Endothelial cell of umbilical vein (primary cell): ENCODE results near the gene ADGRD2. TPM values are rescaled to one million over a fixed set of nuclear protein-coding genes. Genes with fewer than 3 reads are reported as not detected.

ENCODE experiments used
- BruUV-seq: library from RNA; stranded (reverse); fragments of 400-500 nt; replicated peaks from 2 replicates; lab custom pipeline; 2021; lab: Mats Ljungman, UMichigan
- CTCF ChIA-PET: fragments of 300-600, 350-600 bp; sonication (Branson Sonifier 250); formaldehyde crosslinking; loops from one replicate; lab custom pipeline; 2021; ENCODE audit warnings: antibody characterized with exemption, inconsistent platforms; lab: Charles Lee
- POLR2A ChIA-PET: fragments of 300-600, 350-600 bp; sonication (Branson Sonifier 250); formaldehyde crosslinking; loops from one replicate; lab custom pipeline; 2021; ENCODE audit warnings: antibody characterized with exemption, inconsistent platforms; lab: Charles Lee
- DNase-seq: peaks from one replicate; pipeline ENCODE4 v3.0.0-alpha.2; 2011; ENCODE audit warnings: low read depth, low spot score
- FAIRE-seq: peaks from 2 replicates; lab custom pipeline; 2011; peaks lifted over from hg19 to GRCh38; lab: Jason Lieb, UNC
- H2AFZ ChIP-seq: 2 replicates; pipeline ENCODE4 v1.6.0; 2012; ENCODE audit warnings: low read depth, low read length, control low read depth, inconsistent platforms
- H3K27ac ChIP-seq: 2 replicates; pipeline ENCODE4 v1.5.1; 2011; ENCODE audit warnings: low read depth, mild to moderate bottlenecking, control low read depth, low read length, moderate library complexity; ENCODE audit not compliant: insufficient read depth
- H3K27me3 ChIP-seq, 2 experiments: 2 replicates each; pipeline versions ENCODE4 v1.6.0 to v1.6.1; 2011; ENCODE audit warnings: low read length in 2 of 2, mixed read lengths in 1 of 2; ENCODE audit not compliant: control insufficient read depth in 2 of 2, insufficient read depth in 2 of 2
- H3K36me3 ChIP-seq, 2 experiments: 2 replicates in 1 of 2; 3 replicates in 1 of 2; pipeline ENCODE4 v1.5.1; 2011; ENCODE audit warnings: low read length in 2 of 2, mild to moderate bottlenecking in 1 of 2, moderate library complexity in 1 of 2; ENCODE audit not compliant: control insufficient read depth in 2 of 2, insufficient read depth in 2 of 2; ENCODE audit errors: extremely low read depth in 1 of 2
- H3K4me1 ChIP-seq: 3 replicates; pipeline ENCODE4 v1.5.1; 2011; ENCODE audit warnings: mild to moderate bottlenecking, low read length; ENCODE audit not compliant: control insufficient read depth, insufficient read depth; ENCODE audit errors: extremely low read depth
- H3K4me2 ChIP-seq: 2 replicates; pipeline ENCODE4 v1.6.1; 2011; ENCODE audit warnings: low read length, control low read depth, mixed read lengths; ENCODE audit not compliant: insufficient read depth
- H3K4me3 ChIP-seq, 3 experiments: fragments of 200-600 bp in 1 of 3; sonication (generic), shearing (Covaris generic) in 1 of 3; replicated peaks in 1 of 3; 2 replicates each; pipeline ENCODE4 v1.5.1; 2011 to 2016; ENCODE audit warnings: control low read depth in 3 of 3, low read length in 3 of 3, mild to moderate bottlenecking in 2 of 3, inconsistent platforms in 1 of 3, low read depth in 1 of 3, moderate library complexity in 1 of 3; ENCODE audit not compliant: insufficient read depth in 1 of 3
- H3K79me2 ChIP-seq: 2 replicates; pipeline ENCODE4 v1.6.0; 2012; ENCODE audit warnings: low read length, inconsistent platforms; ENCODE audit not compliant: control insufficient read depth, insufficient read depth
- H3K9ac ChIP-seq: replicated peaks from 2 replicates; pipeline ENCODE3; 2011; ENCODE audit warnings: low read length, control low read depth; ENCODE audit not compliant: insufficient read depth; ENCODE audit errors: extremely low read depth
- H3K9me1 ChIP-seq: replicated peaks from 3 replicates; pipeline ENCODE4 v1.6.0; 2011; ENCODE audit warnings: mild to moderate bottlenecking, low read length; ENCODE audit not compliant: control insufficient read depth, insufficient read depth; ENCODE audit errors: extremely low read depth
- H3K9me3 ChIP-seq: replicated peaks from 2 replicates; pipeline ENCODE4 v1.5.1; 2012; ENCODE audit warnings: low read length, inconsistent platforms; ENCODE audit not compliant: control insufficient read depth, insufficient read depth
- H4K20me1 ChIP-seq: replicated peaks from 2 replicates; pipeline ENCODE3; 2011; ENCODE audit warnings: mild to moderate bottlenecking, low read length; ENCODE audit not compliant: control insufficient read depth, insufficient read depth; ENCODE audit errors: extremely low read depth
- CTCF ChIP-seq, 2 donors: IDR thresholded peaks; 1 replicate in 1 of 2; 2 replicates in 1 of 2; pipeline ENCODE4 v1.5.1; 2011; ENCODE audit warnings: low read length in 2 of 2, mild to moderate bottlenecking in 2 of 2, moderate library complexity in 2 of 2, control low read depth in 1 of 2, inconsistent platforms in 1 of 2, low read depth in 1 of 2; ENCODE audit not compliant: insufficient read depth in 1 of 2; ENCODE audit errors: extremely low read depth in 1 of 2
- EZH2 ChIP-seq: IDR thresholded peaks from 2 replicates; pipeline ENCODE4 v1.6.1; 2012; ENCODE audit warnings: borderline replicate concordance, low read depth, mild to moderate bottlenecking, moderate library complexity, low read length, inconsistent platforms; ENCODE audit not compliant: severe bottlenecking
- JUN ChIP-seq: IDR thresholded peaks from 2 replicates; pipeline ENCODE4 v1.6.1; 2011; ENCODE audit warnings: borderline replicate concordance, low read depth; ENCODE audit not compliant: insufficient read length, insufficient read depth
- dilution Hi-C: fragments of 300-500 bp; cut with MboI; formaldehyde crosslinking; loops from one replicate; pipeline ENCODE4 v1.15.0; 2019; ENCODE audit warnings: low sequenced_read_pairs; ENCODE audit not compliant: extremely low pct_ligation_motif_present
- intact Hi-C: fragments of 100-400 bp; cut with micrococcal nuclease; formaldehyde crosslinking; loops from one replicate; pipeline ENCODE4 v1.10.0; 2022
- polyA plus RNA-seq, 4 experiments: library from polyadenylated mRNA; depleted of rRNA in 3 of 4; stranded (reverse) in 3 of 4; unstranded in 1 of 4; fragments of >200 nt; gene quantifications; 2 replicates each; pipeline versions ENCODE4 v1.2.1 to v1.2.3, GENCODE V29; 2011 to 2012; ENCODE audit warnings: missing spikeins in 1 of 4
- total RNA-seq: library from RNA; stranded (reverse); gene quantifications from 2 replicates; pipeline ENCODE4 v1.2.3, GENCODE V29; 2021
- TF ChIP-seq, protein P1 (sequence below): IDR thresholded peaks from 2 replicates; pipeline ENCODE4 v1.6.1; 2011; ENCODE audit not compliant: insufficient read depth, insufficient read length

ADGRD2 gene
- total and polyA plus RNA-seq, 2 donors (not counting 3 experiments of a cell fraction or from before 2014, with no cell fraction given), result not detected

GRCh38 chr9:124522121-124523098, 72.2 kb downstream of the ADGRD2 start:
- no peaks in the 10 kb centered on the region for H4K20me1 ChIP-seq
- H3K4me3 ChIP-seq, result no peak overlapping the region
- H3K27ac ChIP-seq, result no peak overlapping the region
- no peak for DNase-seq
- H3K36me3 ChIP-seq, result no peaks in the 10 kb centered on the region
- no peaks in the 10 kb centered on the region for H3K79me2 ChIP-seq
- TF ChIP-seq EZH2, result no peak
- TF ChIP-seq JUN, result no peak
- TF ChIP-seq, protein P1, sequence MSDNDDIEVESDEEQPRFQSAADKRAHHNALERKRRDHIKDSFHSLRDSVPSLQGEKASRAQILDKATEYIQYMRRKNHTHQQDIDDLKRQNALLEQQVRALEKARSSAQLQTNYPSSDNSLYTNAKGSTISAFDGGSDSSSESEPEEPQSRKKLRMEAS, result no peak
- no peak for TF ChIP-seq CTCF (IDR thresholded peaks at IDR 0.05; ENCODE audit: extremely low read depth in 1 of 2, insufficient read depth in 1 of 2, low read depth in 1 of 2, low read length in 2 of 2)
- peaks cover 2% of the 10 kb centered on the region in 2 experiments for H3K27me3 ChIP-seq
- H3K9me1 ChIP-seq, result no peaks in the 10 kb centered on the region
- no peak overlapping the region for H2AFZ ChIP-seq
- no peaks in the 10 kb centered on the region for H3K9me3 ChIP-seq
- H3K4me2 ChIP-seq, result no peak overlapping the region
- H3K4me1 ChIP-seq, result no peaks in the 10 kb centered on the region
- CTCF ChIA-PET, result interaction anchor here (1.3 to 2.2 kb wide), 2 partner anchors 14 to 16 kb away, joined by 4 to 22 read pairs; no protein-coding TSS in a partner anchor
- no peak overlapping the region for H3K9ac ChIP-seq
- POLR2A ChIA-PET, result no interaction called here
- BruUV-seq, result no TSS peak
- dilution Hi-C loops, result no loop called here
- no peak for FAIRE-seq
- intact Hi-C loops, result no loop called here
